B cell (primary cell): Measurements from ENCODE around the gene CXCL12. TPM values are rescaled to one million over a fixed set of nuclear protein-coding genes. Genes with fewer than 3 reads are reported as not detected.

Source experiments
- ATAC-seq: fragments of 200-7000 bp; cut with Tn5 transposase; one replicate; pipeline ENCODE4 v1.10.0; 2021; ENCODE audit warnings: low read depth, mild to moderate bottlenecking, moderate number of reproducible peaks, moderate library complexity
- CTCF ChIA-PET: fragments of 350-600 bp; sonication (Branson Sonifier 250); formaldehyde crosslinking; loops from one replicate; lab custom pipeline; 2021; ENCODE audit warnings: antibody characterized with exemption, inconsistent platforms; lab: Charles Lee
- POLR2A ChIA-PET: fragments of 350-600 bp; sonication (Branson Sonifier 250); formaldehyde crosslinking; loops from one replicate; lab custom pipeline; 2021; ENCODE audit warnings: antibody characterized with exemption; lab: Charles Lee
- DNase-seq: peaks from one replicate; pipeline ENCODE4 v3.0.0; 2013
- H2AFZ ChIP-seq: 2 replicates; pipeline ENCODE4 v1.6.1; 2012; ENCODE audit warnings: mild to moderate bottlenecking, low read depth, low read length; ENCODE audit not compliant: insufficient read depth, poor library complexity, severe bottlenecking
- H3K27ac ChIP-seq, 2 donors: 1 replicate in 1 of 2; 2 replicates in 1 of 2; pipeline ENCODE4 v1.5.1; 2012 to 2013; ENCODE audit warnings: low read length in 2 of 2, mild to moderate bottlenecking in 2 of 2, moderate library complexity in 1 of 2
- H3K27me3 ChIP-seq, 4 experiments: fragments of 200-600 bp in 1 of 4; sonication (generic) in 1 of 4; replicated peaks in 1 of 4; 1 replicate in 2 of 4; 2 replicates in 2 of 4; pipeline versions ENCODE4 v1.6.1 to v1.7.0; 2013 to 2016; ENCODE audit warnings: low read length in 3 of 4, mild to moderate bottlenecking in 2 of 4, mixed read lengths in 1 of 4, moderate library complexity in 1 of 4; ENCODE audit not compliant: insufficient read depth in 4 of 4, control insufficient read depth in 3 of 4; ENCODE audit errors: control extremely low read depth in 1 of 4
- H3K36me3 ChIP-seq, 2 experiments: replicated peaks in 1 of 2; 1 replicate in 1 of 2; 2 replicates in 1 of 2; pipeline versions ENCODE4 v1.6.1 to v1.7.1; 2013; ENCODE audit warnings: low read length in 1 of 2; ENCODE audit not compliant: insufficient read depth in 2 of 2, control insufficient read depth in 1 of 2; ENCODE audit errors: control extremely low read depth in 1 of 2, extremely low read depth in 1 of 2
- H3K4me1 ChIP-seq, 2 donors: fragments of 200-600 bp in 1 of 2; sonication (generic) in 1 of 2; 1 replicate in 1 of 2; 2 replicates in 1 of 2; pipeline versions ENCODE4 v1.5.1 to v1.6.1; 2013 to 2017; ENCODE audit warnings: low read length in 2 of 2; ENCODE audit not compliant: control insufficient read depth in 2 of 2, insufficient read depth in 2 of 2
- H3K4me2 ChIP-seq: replicated peaks from 2 replicates; pipeline ENCODE3; 2012; ENCODE audit warnings: mild to moderate bottlenecking, low read depth, low read length; ENCODE audit not compliant: poor library complexity, severe bottlenecking
- H3K4me3 ChIP-seq, 5 experiments: fragments of 200-600 bp in 1 of 5; sonication (generic) in 1 of 5; 1 replicate in 3 of 5; 2 replicates in 2 of 5; pipeline versions ENCODE4 v1.5.1 to v1.7.0; 2011 to 2016; ENCODE audit warnings: low read length in 4 of 5, mild to moderate bottlenecking in 4 of 5, low read depth in 2 of 5, control low read depth in 1 of 5, moderate library complexity in 1 of 5; ENCODE audit not compliant: insufficient read depth in 1 of 5; ENCODE audit errors: control extremely low read depth in 1 of 5, extremely low read depth in 1 of 5
- H3K79me2 ChIP-seq: fragments of 200-600 bp; sonication (generic); one replicate; pipeline ENCODE4 v1.6.0; 2016; ENCODE audit warnings: low read length; ENCODE audit not compliant: control insufficient read depth, insufficient read depth
- H3K9ac ChIP-seq: fragments of 200-600 bp; sonication (generic); 2 replicates; pipeline ENCODE4 v1.6.1; 2017; ENCODE audit warnings: mild to moderate bottlenecking, low read length, moderate library complexity
- H3K9me3 ChIP-seq, 3 donors: one replicate each; pipeline versions ENCODE4 v1.6.1 to v1.7.1; 2013; ENCODE audit warnings: low read length in 2 of 3; ENCODE audit not compliant: control insufficient read depth in 2 of 3, insufficient read depth in 1 of 3; ENCODE audit errors: control extremely low read depth in 1 of 3
- H4K20me1 ChIP-seq: 2 replicates; pipeline ENCODE4 v1.6.0; 2012; ENCODE audit warnings: mild to moderate bottlenecking, low read length; ENCODE audit not compliant: insufficient read depth, control insufficient read depth, poor library complexity, severe bottlenecking
- H3K27ac Mint-ChIP-seq: one replicate; pipeline ENCODE4 v1.8.0; 2021; ENCODE audit warnings: mixed read lengths
- H3K27me3 Mint-ChIP-seq: one replicate; pipeline ENCODE4 v1.8.0; 2021; ENCODE audit warnings: mixed read lengths
- H3K4me1 Mint-ChIP-seq: one replicate; pipeline ENCODE4 v1.8.0; 2021; ENCODE audit warnings: mixed read lengths
- H3K4me3 Mint-ChIP-seq: one replicate; pipeline ENCODE4 v1.8.0; 2021; ENCODE audit warnings: mixed read lengths
- H3K9me3 Mint-ChIP-seq: one replicate; pipeline ENCODE4 v1.8.0; 2022; ENCODE audit warnings: mixed read lengths; ENCODE audit not compliant: insufficient read depth
- CTCF ChIP-seq: fragments of 200-600 bp; IDR thresholded peaks from one replicate; pipeline ENCODE4 v1.8.0; 2022; ENCODE audit warnings: antibody characterized with exemption, mild to moderate bottlenecking
- EZH2 ChIP-seq: IDR thresholded peaks from 2 replicates; pipeline ENCODE4 v1.6.1; 2012; ENCODE audit warnings: borderline replicate concordance, low read depth, mild to moderate bottlenecking, moderate library complexity, low read length; ENCODE audit not compliant: insufficient read depth, poor library complexity, severe bottlenecking
- WGBS: methylation state at CpG from one replicate; pipeline ENCODE4 v1.1.5; 2013; ENCODE audit warnings: missing lambda C conversion rate; ENCODE audit not compliant: insufficient coverage; 5-methylcytosine and 5-hydroxymethylcytosine counted together
- intact Hi-C: fragments of 100-400 bp; cut with micrococcal nuclease; formaldehyde crosslinking; loops from one replicate; pipeline ENCODE4 v1.10.0; 2022
- polyA plus RNA-seq: library from polyadenylated mRNA; depleted of rRNA; stranded (reverse); fragments of >200 nt; gene quantifications from 2 replicates; pipeline ENCODE4 v1.2.3, GENCODE V29; 2012
- total RNA-seq, 2 donors: library from RNA; stranded (reverse); fragments of 120-200 nt in 1 of 2; gene quantifications; 1 replicate in 1 of 2; 2 replicates in 1 of 2; pipeline versions ENCODE4 v1.2.3 to v1.2.4, GENCODE V29; 2013 to 2022

CXCL12 gene
- total and polyA plus RNA-seq, 2 donors (not counting 1 experiment from before 2014, with no cell fraction given) = not detected

GRCh38 chr10:44393051-44393630, 8.2 kb upstream of the CXCL12 start:
- Mint-ChIP-seq H3K9me3 (no peaks in the 10 kb centered on the region), H3K4me1 (no peaks in the 10 kb centered on the region), H3K27me3 (peaks cover 26% of the 10 kb centered on the region), H3K4me3 (no peak overlapping the region), H3K27ac (no peak overlapping the region)
- Histone ChIP-seq H3K4me2 (no peak overlapping the region), H3K4me1 (no peaks in the 10 kb centered on the region), H3K36me3 (no peaks in the 10 kb centered on the region), H4K20me1 (no peaks in the 10 kb centered on the region), H3K9ac (no peak overlapping the region), H3K4me3 (no peak overlapping the region), H3K27me3 (peaks cover 0 to 9% (median 1%) of the 10 kb centered on the region in 4 experiments), H3K27ac (no peak overlapping the region), H3K79me2 (no peaks in the 10 kb centered on the region), H3K9me3 (no peaks in the 10 kb centered on the region), H2AFZ (no peak overlapping the region)
- DNase-seq = no peak
- ChIA-PET POLR2A (no interaction called here), CTCF (no interaction called here)
- WGBS = 42% methylated on average over 7 of the region's 7 CpGs
- ATAC-seq = no peak
- TF ChIP-seq EZH2 = no peak
- no peak for TF ChIP-seq CTCF
- intact Hi-C loops = no loop called here

DNA sequence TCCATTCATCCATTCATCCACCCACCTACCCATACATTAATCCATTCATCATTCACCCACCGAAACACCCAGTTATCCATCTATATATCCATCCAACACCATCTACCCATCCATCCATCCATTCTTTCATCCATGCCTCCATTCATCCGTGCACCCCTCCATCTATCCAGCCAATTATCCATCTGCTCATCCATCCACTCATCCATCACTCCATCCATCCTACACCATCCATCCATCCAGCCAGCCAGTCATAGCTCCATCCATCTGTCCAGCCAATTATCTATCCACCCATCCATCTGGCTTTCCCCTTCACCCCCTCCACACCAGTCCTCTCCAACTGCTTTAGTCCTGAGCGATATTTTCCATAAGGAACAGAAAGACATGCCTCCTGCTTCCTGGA, 7.5 kb upstream of the CXCL12 start:
- POLR2A ChIA-PET = no interaction called here
- Mint-ChIP-seq H3K27ac (no peak overlapping the region), H3K4me1 (no peaks in the 10 kb centered on the region), H3K4me3 (no peak overlapping the region), H3K27me3 (peaks cover 32% of the 10 kb centered on the region), H3K9me3 (no peaks in the 10 kb centered on the region)
- no peaks in the 10 kb centered on the region for H3K4me1 ChIP-seq
- ATAC-seq (no peak), DNase-seq (no peak)
- H2AFZ ChIP-seq = no peak overlapping the region
- H3K4me3 ChIP-seq = no peak overlapping the region
- no peak overlapping the region for H3K27ac ChIP-seq
- intact Hi-C loops = no loop called here
- H3K9me3 ChIP-seq = no peaks in the 10 kb centered on the region
- TF ChIP-seq CTCF (no peak), EZH2 (no peak)
- no peaks in the 10 kb centered on the region for H4K20me1 ChIP-seq
- 67% methylated on average over 3 of the region's 3 CpGs for WGBS
- no peak overlapping the region for H3K4me2 ChIP-seq
- peaks cover 0 to 12% (median 1%) of the 10 kb centered on the region in 4 experiments for H3K27me3 ChIP-seq
- CTCF ChIA-PET = no interaction called here
- H3K79me2 ChIP-seq = no peaks in the 10 kb centered on the region
- H3K9ac ChIP-seq = no peak overlapping the region
- H3K36me3 ChIP-seq = no peaks in the 10 kb centered on the region
